GM21526 (cell line): Measurements from ENCODE around the gene PLEKHG4B.

Source experiments
- ATAC-seq: cut with Tn5 transposase; IDR thresholded peaks from one replicate; pipeline ENCODE4 v1.9.1; 2021; ENCODE audit warnings: moderate library complexity; ENCODE audit not compliant: unreplicated experiment, low FRiP score

PLEKHG4B gene

GRCh38 chr5:75331-76320 is 16.3 kb upstream of the PLEKHG4B start:
- no peak for ATAC-seq

- no peak for ATAC-seq
These were observed 15.4 kb upstream of the PLEKHG4B start for GRCh38 chr5:76358-77169.

GRCh38 chr5:77170-77501 is 14.8 kb upstream of the PLEKHG4B start:
- ATAC-seq, result no peak

GRCh38 chr5:77546-77945 is 14.4 kb upstream of the PLEKHG4B start:
- no peak for ATAC-seq

- no peak for ATAC-seq
These were observed 13.8 kb upstream of the PLEKHG4B start for GRCh38 chr5:77957-78804.

GRCh38 chr5:78805-79149 is 13.2 kb upstream of the PLEKHG4B start:
- ATAC-seq, result no peak

- ATAC-seq, result no peak
These were observed 12.7 kb upstream of the PLEKHG4B start for GRCh38 chr5:79263-79662.

GRCh38 chr5:79821-80220 is 12.1 kb upstream of the PLEKHG4B start:
- ATAC-seq, result no peak

- ATAC-seq, result no peak
These were observed 10.5 kb upstream of the PLEKHG4B start for GRCh38 chr5:81391-82021.

GRCh38 chr5:82097-82496 is 9.9 kb upstream of the PLEKHG4B start:
- ATAC-seq, result no peak

- ATAC-seq, result no peak
These were observed 9.4 kb upstream of the PLEKHG4B start for GRCh38 chr5:82570-82969.

- ATAC-seq, result no peak
These were observed 8.9 kb upstream of the PLEKHG4B start for GRCh38 chr5:83029-83428.

- ATAC-seq, result no peak
These were observed 6.5 kb upstream of the PLEKHG4B start for GRCh38 chr5:85334-85995.

- ATAC-seq, result no peak
These were observed 2.4 kb upstream of the PLEKHG4B start for GRCh38 chr5:89337-90286.

- no peak for ATAC-seq
These were observed 1.1 kb upstream of the PLEKHG4B start for GRCh38 chr5:90590-91547.

- ATAC-seq, result no peak
These were observed 643 bp downstream of the PLEKHG4B start for GRCh38 chr5:92401-93220.
